NAMALWA (cell line): ENCODE data around the gene ACOT6.
"Not testable (repeated sequence)": the region's sequence is repeated elsewhere in the genome, so short reads cannot be mapped to it uniquely, and the experiment has no call there.

Experiments
- DNase-seq: peaks from one replicate; pipeline ENCODE4 v3.0.0-alpha.2; 2015; ENCODE audit warnings: low spot score

Gene ACOT6

DNA sequence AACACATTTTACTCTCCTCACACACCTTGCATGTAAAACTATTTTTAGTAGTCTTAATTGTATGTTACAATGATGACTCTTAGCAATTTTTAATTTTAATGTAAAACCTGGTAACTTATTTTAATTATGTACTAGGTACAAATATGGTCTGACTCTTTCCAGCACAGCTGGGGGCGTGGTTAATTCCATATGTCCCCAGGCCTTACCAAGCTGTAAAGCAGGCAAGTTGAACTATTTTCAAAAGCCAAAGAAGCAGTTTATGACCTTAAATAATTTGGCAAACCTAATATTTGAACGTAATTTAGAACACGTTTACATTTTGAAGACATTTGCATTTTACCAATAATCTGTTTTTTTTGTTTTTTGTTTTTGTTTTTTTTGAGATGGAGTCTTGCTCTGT is 9.3 kb upstream of the ACOT6 start:
- no peak for DNase-seq

- no peak for DNase-seq
Measured at GRCh38 chr14:73606271-73606670, 6.0 kb upstream of the ACOT6 start.

GRCh38 chr14:73607241-73607640 is 5.1 kb upstream of the ACOT6 start:
- no peak for DNase-seq

GRCh38 chr14:73610687-73611086 is 1.6 kb upstream of the ACOT6 start:
- no peak for DNase-seq

- DNase-seq = no peak
Measured at GRCh38 chr14:73613046-73613383, 698 bp downstream of the ACOT6 start.

GRCh38 chr14:73613419-73613963 is 1.2 kb downstream of the ACOT6 start:
- no peak for DNase-seq

GRCh38 chr14:73616831-73617230 is 4.5 kb downstream of the ACOT6 start:
- no peak for DNase-seq

DNA sequence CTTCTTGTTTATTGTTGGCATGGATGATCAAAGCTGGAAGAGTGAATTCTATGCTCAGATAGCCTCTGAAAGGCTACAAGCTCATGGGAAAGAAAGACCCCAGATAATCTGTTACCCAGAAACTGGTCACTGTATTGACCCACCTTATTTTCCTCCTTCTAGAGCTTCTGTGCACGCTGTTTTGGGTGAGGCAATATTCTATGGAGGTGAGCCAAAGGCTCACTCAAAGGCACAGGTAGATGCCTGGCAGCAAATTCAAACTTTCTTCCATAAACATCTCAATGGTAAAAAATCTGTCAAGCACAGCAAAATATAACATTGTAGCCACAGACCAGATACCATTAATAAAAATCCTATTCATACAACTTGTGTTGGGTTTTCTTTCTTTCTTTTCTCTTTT is 7.2 kb downstream of the ACOT6 start:
- DNase-seq = no peak

GRCh38 chr14:73620268-73620667 is 8.0 kb downstream of the ACOT6 start:
- DNase-seq = no peak

DNA sequence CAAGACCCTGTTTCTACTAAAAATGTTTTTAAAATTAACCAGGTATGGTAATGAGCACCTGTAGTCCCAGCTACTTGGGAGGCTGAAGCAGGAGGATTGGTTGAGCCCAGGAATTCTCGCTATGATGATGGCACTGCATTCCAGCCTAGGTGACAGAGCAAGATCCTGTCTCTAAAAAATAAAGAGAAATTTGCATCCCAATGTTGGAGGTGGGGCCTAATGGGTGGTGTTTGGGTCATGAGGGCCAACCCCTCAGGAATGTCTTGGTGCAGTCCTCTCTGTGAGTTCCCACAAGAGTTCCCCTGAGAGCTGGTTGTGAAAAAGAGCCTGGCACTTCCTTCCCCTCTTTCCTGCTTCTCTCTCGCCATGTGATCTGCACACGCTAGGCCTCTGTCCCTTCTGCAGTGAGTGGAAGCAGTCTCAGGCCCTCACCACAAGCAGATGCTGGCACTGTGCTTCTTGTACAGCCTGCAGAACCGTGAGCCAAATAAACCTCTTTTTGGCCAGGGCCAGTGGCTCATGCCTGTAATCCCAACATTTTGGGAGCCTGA is 11.3 kb downstream of the ACOT6 start:
- DNase-seq = no peak

DNA sequence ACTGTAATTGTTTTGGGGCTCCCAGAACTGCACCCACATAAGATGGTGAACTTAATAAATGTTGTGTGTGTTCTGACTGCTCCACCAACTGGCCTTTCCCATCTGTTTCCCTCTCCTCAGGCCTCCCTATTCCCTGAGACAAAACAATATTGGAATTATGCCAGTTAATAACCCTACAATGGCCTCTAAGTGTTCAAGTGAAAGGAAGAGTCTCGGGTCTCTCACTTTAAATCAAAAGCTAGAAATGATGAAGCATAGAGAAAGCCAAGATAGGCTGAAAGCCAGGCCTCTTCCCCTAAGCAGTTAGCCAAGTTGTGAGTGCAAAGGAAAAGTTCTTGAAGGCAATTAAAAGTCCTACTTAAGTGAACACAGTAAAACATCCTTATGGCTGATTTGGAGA is 13.4 kb downstream of the ACOT6 start:
- DNase-seq = no peak

GRCh38 chr14:73627151-73627558 is 14.8 kb downstream of the ACOT6 start:
- no peak for DNase-seq

GRCh38 chr14:73630009-73630780 is 17.9 kb downstream of the ACOT6 start:
- DNase-seq = no peak

DNA sequence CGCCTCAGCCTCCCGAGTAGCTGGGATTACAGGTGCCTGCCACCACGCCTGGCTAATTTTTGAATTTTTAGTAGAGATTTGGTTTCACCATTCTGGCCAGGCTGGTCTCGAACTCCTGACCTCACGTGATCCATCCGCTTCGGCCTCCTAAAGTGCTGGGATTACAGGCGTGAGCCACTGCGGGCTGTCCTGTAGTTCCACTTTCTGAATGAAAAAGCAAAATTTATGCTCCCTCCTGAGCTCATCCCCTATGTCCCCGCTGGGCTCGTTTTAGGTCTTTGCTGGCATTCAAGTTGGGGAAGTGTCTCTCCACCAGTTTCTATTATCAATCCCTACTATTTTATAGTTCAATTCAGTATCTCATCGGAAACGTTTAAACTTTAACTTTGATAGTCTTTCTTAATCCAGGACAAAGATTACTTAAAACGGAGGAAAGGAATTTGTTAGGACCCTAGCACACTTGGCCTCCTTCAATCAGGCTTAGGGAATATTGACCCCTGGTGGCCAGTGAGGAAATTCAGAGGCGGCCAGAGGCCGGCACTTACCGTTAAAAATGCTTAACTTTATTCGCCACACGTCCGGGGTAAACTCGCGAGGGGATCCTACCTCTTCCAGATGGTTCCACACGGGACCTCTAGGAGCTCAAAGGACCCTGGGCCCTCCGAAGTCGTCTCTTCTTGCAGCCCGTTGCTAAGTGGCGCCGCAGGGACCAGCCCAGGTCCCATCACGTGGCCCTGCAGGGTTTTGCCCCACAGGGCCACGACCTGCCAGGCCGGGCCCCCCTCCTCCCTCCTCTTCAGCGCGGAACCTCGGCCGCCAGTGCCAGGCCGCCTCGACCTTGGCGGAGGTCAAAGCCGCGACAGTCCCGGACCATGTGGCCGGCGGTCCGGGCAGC is 21.0 kb downstream of the ACOT6 start:
- peak; percentile 19 for DNase-seq

- DNase-seq = no peak
Measured at GRCh38 chr14:73634011-73634833, 21.9 kb downstream of the ACOT6 start.

- not testable (repeated sequence) for DNase-seq
Measured at GRCh38 chr14:73636355-73636754, 24.0 kb downstream of the ACOT6 start.

GRCh38 chr14:73637830-73638229 is 25.5 kb downstream of the ACOT6 start:
- DNase-seq = no peak

DNA sequence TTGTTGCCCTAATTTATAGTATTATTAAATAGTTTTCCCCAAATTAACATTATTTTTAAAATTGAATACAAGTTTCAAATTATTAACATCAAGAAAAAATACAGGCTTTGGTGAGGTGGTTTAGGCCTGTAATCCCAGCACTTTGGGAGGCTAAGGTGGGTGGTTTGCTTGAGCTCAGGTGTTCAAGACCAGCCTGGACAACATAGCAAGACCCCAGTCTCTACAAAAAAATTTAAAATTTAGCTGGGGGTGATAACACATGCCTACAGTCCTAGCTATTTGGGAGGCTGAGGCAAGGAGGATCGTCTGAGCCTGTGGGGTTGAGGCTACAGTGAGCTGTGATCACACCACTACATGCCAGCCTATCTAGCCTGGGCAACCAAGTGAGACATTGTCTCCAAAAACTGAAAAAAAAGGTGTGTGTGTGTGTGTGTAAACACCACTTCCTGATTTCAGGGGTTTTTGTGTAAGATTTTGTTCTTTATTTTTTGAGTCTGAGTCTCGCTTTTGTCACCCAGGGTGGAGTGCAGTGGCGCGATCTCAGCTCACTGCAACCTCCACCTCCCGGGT is 28.6 kb downstream of the ACOT6 start:
- no peak for DNase-seq

DNA sequence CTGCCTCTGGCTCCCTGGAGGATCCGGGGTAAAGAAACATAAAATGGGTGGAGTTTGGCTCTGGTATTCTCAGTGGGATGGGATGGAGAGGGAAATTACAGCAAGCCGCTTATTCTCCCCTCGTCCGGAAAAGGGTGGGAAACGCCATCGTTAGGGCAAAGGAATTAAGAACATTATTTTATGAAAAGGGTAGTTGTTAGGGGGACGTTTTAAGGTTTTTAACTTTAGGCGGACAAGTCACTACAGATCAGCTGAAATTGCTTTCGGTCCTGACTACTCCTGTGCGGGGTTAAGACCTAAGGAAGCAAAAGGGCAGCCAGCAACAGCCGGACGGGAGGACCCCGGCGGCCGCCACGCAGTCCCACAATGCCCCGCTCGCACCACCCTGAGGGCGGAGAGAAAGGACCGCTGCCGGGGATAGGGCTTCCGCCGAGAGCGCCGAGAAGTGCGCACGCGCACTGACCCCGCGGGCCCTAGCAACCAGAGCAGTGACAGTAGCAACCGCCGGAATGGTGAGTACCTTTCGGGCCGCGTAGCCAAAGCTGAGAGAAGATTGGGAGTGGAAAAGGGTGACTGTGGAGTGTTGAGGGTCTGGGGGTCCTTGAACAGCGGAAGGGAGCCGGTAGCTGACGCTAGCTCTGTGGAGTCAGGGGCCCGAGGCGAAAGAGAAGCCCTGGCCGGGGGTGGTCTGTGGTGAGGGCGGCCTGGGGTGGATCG is 32.4 kb downstream of the ACOT6 start, which contains the start of gene DNAL1:
Gene DNAL1 (plus strand): TSS at position 456 of the 717 bp plus-strand sequence. CDS start 54 bp downstream, at position 510.
- DNase-seq = peak; percentile 82

DNA sequence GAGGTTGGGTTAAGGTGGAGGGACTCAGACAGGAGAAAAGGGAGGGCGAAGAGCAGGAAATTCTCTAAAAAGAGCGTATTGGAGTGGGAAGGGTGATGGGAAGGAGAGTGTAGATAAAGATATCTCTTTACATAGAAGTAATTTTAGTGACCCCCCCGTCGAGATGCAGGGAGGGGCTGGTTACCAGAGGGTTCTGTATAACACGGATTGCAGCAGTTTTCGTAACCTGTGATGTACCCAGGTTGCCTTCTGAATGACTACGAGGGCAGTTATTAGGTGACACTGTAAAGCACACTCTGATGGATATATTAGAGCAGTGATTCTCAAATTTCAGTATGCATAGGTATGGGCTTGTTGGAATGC is 32.9 kb downstream of the ACOT6 start:
- DNase-seq = no peak

DNA sequence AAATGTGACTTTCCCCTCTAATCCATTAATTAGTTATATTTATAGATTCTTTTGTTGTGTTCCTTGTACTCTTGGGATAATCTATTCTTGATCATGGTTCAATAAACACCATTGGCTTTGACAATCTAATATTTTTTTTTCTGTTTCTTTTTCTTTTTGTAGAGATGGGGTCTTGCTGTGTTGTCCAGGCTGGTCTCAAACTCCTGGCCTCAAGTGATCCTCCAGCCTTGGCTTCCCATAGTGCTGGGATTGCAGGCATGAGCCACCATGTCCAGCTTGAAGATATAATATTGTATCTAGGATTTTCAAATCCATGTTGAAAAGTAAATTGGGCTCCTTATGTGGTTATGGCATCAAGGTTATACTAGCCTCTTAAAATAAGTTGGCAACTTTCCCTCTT is 38.7 kb downstream of the ACOT6 start:
- DNase-seq = no peak
